HepG2 (cell line): ENCODE measurements around the gene ATF6. TPM values are rescaled to one million over a fixed set of nuclear protein-coding genes. Genes with fewer than 3 reads are reported as not detected.

Source experiments
- CHCHD3 ChIP-seq: sonication (generic); formaldehyde crosslinking; IDR thresholded peaks from 2 replicates; pipeline ENCODE4 v1.8.0; 2022; ENCODE audit warnings: mild to moderate bottlenecking, missing genetic modification reagents, moderate library complexity
- FOXO1 ChIP-seq: sonication (generic); formaldehyde crosslinking; IDR thresholded peaks from 2 replicates; pipeline ENCODE4 v1.4.0; 2020; ENCODE audit warnings: missing genetic modification reagents
- KDM1A ChIP-seq: IDR thresholded peaks from 2 replicates; pipeline ENCODE4 v1.6.1; 2016; ENCODE audit warnings: missing compliant biosample characterization
- NFKB2 ChIP-seq: sonication (generic); formaldehyde crosslinking; IDR thresholded peaks from 2 replicates; pipeline ENCODE4 v1.4.0; 2020; ENCODE audit warnings: missing genetic modification reagents, borderline replicate concordance
- SP5 ChIP-seq: IDR thresholded peaks from 2 replicates; pipeline ENCODE4 v1.6.1; 2016; ENCODE audit warnings: low read depth, borderline replicate concordance
- TP53 ChIP-seq: sonication (generic); formaldehyde crosslinking; conservative IDR thresholded peaks from 2 replicates; pipeline ENCODE4 v1.4.0; 2020; ENCODE audit warnings: missing genetic modification reagents
- ZFP90 ChIP-seq: sonication (generic); formaldehyde crosslinking; IDR thresholded peaks from 2 replicates; pipeline ENCODE4 v1.8.0; 2022; ENCODE audit warnings: missing genetic modification reagents, mild to moderate bottlenecking, inconsistent platforms, borderline replicate concordance
- ZNF101 ChIP-seq: sonication (generic); formaldehyde crosslinking; IDR thresholded peaks from 2 replicates; pipeline ENCODE4 v1.4.0; 2020; ENCODE audit warnings: mild to moderate bottlenecking, low read depth, missing genetic modification reagents, borderline replicate concordance
- polyA plus RNA-seq, 8 experiments: library from polyadenylated mRNA; depleted of rRNA in 3 of 8; stranded (reverse) in 7 of 8; unstranded in 1 of 8; fragments of >200 nt; fragmentation: Illumina TruSeq in 4 of 8; extraction: Trizol in 4 of 8; gene quantifications; 2 replicates each; pipeline versions ENCODE4 v1.2.1 to v1.2.3, GENCODE V29; 2011 to 2016; ENCODE audit warnings: low read depth in 4 of 8, missing spikeins in 1 of 8, mixed read lengths in 1 of 8; ENCODE audit not compliant: insufficient read depth in 1 of 8
- total RNA-seq, 5 experiments: library from RNA; depleted of rRNA; stranded (reverse); fragments of >200 nt; fragmentation: Illumina TruSeq; extraction: Trizol; gene quantifications; 2 replicates each; pipeline ENCODE4 v1.2.3, GENCODE V29; 2016; ENCODE audit warnings: low read depth in 1 of 5
- TF ChIP-seq, protein P1 (sequence below): sonication (generic); formaldehyde crosslinking; IDR thresholded peaks from 2 replicates; pipeline ENCODE4 v1.4.0; 2020; ENCODE audit warnings: missing genetic modification reagents
- TF ChIP-seq, protein P2 (sequence below): sonication (generic); formaldehyde crosslinking; IDR thresholded peaks from 2 replicates; pipeline ENCODE4 v1.5.1; 2020; ENCODE audit warnings: mild to moderate bottlenecking, missing genetic modification reagents
- TF ChIP-seq, protein P3 (sequence below): sonication (generic); formaldehyde crosslinking; IDR thresholded peaks from 2 replicates; pipeline ENCODE4 v1.8.0; 2022; ENCODE audit warnings: mild to moderate bottlenecking, missing genetic modification reagents, moderate library complexity
- TF ChIP-seq, protein P4 (sequence below): fragments of 450-650 bp; IDR thresholded peaks from 2 replicates; pipeline ENCODE4 v1.6.1; 2017; ENCODE audit warnings: mild to moderate bottlenecking
- TF ChIP-seq, protein P5 (sequence below): sonication (generic); formaldehyde crosslinking; IDR thresholded peaks from 2 replicates; pipeline ENCODE4 v1.4.0; 2020; ENCODE audit warnings: missing genetic modification reagents, borderline replicate concordance

The ATF6 gene
- total and polyA plus RNA-seq, 2 of the 13 experiments (the other 11 are each of a cell fraction or from before 2014, with no cell fraction given) = 13.2 to 14.5 TPM

DNA sequence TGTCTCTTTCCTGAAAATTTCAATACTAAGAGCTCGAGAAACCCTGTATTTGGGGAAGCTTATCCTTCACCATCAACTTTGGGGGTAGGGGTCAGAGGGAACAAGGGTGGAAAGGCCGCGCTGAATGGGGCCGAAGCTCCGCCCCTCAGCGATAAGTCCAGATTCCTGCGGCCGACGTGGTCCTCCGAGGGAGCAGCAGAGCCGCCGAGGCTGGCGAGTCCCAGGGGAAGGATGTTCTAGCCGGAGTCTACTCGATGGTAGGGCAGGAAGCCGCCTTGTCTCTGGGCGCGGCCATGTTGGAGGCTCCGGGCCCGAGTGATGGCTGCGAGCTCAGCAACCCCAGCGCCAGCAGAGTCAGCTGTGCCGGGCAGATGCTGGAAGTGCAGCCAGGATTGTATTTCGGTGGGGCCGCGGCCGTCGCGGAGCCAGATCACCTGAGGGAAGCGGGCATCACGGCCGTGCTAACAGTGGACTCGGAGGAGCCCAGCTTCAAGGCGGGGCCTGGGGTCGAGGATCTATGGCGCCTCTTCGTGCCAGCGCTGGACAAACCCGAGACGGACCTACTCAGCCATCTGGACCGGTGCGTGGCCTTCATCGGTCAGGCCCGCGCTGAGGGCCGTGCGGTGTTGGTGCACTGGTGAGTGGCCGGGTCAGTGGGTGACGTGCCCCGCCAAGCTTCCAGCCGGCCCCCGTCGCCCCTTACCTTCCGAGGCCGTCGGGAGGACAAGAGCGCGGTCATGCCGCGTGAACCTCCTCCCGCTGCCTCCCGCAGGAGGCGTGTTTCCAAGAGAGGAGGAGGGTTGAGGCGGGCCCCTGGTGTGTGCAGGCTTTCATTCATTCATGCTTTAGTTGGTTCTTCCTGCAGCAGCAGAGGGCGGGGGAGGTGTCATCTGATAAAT, 16.4 kb upstream of the ATF6 start, which contains the start of gene DUSP12 (continued):
- TF ChIP-seq NFKB2 (peak; percentile 70; the same call in 1 of the 2 replicates), SP5 (CRISPR knock-in tag) (peak; percentile 84), ZNF101 (CRISPR knock-in tag) (no peak), TP53 (CRISPR knock-in tag) (0 out of 2 replicates have a peak, but pooled peaks have one; percentile 45), KDM1A (CRISPR knock-in tag) (no peak), FOXO1 (CRISPR knock-in tag) (peak; percentile 29; the same call in 1 of the 2 replicates), CHCHD3 (CRISPR knock-in tag) (no peak), ZFP90 (CRISPR knock-in tag) (peak; percentile 42; the same call in 1 of the 2 replicates)
- TF ChIP-seq, protein P1, sequence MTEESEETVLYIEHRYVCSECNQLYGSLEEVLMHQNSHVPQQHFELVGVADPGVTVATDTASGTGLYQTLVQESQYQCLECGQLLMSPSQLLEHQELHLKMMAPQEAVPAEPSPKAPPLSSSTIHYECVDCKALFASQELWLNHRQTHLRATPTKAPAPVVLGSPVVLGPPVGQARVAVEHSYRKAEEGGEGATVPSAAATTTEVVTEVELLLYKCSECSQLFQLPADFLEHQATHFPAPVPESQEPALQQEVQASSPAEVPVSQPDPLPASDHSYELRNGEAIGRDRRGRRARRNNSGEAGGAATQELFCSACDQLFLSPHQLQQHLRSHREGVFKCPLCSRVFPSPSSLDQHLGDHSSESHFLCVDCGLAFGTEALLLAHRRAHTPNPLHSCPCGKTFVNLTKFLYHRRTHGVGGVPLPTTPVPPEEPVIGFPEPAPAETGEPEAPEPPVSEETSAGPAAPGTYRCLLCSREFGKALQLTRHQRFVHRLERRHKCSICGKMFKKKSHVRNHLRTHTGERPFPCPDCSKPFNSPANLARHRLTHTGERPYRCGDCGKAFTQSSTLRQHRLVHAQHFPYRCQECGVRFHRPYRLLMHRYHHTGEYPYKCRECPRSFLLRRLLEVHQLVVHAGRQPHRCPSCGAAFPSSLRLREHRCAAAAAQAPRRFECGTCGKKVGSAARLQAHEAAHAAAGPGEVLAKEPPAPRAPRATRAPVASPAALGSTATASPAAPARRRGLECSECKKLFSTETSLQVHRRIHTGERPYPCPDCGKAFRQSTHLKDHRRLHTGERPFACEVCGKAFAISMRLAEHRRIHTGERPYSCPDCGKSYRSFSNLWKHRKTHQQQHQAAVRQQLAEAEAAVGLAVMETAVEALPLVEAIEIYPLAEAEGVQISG (CRISPR knock-in tag) = peak; percentile 99
- TF ChIP-seq, protein P2, sequence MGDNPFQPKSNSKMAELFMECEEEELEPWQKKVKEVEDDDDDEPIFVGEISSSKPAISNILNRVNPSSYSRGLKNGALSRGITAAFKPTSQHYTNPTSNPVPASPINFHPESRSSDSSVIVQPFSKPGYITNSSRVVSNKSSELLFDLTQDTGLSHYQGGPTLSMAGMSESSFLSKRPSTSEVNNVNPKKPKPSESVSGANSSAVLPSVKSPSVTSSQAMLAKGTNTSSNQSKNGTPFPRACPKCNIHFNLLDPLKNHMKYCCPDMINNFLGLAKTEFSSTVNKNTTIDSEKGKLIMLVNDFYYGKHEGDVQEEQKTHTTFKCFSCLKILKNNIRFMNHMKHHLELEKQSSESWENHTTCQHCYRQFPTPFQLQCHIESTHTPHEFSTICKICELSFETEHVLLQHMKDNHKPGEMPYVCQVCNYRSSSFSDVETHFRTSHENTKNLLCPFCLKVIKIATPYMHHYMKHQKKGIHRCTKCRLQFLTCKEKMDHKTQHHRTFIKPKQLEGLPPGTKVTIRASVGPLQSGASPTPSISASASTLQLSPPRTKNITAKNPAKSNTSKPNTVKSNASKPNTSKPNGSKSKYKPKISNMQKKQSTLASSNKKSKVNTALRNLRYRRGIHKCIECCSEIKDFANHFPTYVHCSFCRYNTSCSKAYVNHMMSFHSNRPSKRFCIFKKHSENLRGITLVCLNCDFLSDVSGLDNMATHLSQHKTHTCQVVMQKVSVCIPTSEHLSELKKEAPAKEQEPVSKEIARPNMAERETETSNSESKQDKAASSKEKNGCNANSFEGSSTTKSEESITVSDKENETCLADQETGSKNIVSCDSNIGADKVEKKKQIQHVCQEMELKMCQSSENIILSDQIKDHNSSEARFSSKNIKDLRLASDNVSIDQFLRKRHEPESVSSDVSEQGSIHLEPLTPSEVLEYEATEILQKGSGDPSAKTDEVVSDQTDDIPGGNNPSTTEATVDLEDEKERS (CRISPR knock-in tag) = peak; percentile 94
- TF ChIP-seq, protein P3, sequence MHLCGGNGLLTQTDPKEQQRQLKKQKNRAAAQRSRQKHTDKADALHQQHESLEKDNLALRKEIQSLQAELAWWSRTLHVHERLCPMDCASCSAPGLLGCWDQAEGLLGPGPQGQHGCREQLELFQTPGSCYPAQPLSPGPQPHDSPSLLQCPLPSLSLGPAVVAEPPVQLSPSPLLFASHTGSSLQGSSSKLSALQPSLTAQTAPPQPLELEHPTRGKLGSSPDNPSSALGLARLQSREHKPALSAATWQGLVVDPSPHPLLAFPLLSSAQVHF (CRISPR knock-in tag) = no peak
- TF ChIP-seq, protein P4, sequence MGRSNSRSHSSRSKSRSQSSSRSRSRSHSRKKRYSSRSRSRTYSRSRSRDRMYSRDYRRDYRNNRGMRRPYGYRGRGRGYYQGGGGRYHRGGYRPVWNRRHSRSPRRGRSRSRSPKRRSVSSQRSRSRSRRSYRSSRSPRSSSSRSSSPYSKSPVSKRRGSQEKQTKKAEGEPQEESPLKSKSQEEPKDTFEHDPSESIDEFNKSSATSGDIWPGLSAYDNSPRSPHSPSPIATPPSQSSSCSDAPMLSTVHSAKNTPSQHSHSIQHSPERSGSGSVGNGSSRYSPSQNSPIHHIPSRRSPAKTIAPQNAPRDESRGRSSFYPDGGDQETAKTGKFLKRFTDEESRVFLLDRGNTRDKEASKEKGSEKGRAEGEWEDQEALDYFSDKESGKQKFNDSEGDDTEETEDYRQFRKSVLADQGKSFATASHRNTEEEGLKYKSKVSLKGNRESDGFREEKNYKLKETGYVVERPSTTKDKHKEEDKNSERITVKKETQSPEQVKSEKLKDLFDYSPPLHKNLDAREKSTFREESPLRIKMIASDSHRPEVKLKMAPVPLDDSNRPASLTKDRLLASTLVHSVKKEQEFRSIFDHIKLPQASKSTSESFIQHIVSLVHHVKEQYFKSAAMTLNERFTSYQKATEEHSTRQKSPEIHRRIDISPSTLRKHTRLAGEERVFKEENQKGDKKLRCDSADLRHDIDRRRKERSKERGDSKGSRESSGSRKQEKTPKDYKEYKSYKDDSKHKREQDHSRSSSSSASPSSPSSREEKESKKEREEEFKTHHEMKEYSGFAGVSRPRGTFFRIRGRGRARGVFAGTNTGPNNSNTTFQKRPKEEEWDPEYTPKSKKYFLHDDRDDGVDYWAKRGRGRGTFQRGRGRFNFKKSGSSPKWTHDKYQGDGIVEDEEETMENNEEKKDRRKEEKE = no peak
- TF ChIP-seq, protein P5, sequence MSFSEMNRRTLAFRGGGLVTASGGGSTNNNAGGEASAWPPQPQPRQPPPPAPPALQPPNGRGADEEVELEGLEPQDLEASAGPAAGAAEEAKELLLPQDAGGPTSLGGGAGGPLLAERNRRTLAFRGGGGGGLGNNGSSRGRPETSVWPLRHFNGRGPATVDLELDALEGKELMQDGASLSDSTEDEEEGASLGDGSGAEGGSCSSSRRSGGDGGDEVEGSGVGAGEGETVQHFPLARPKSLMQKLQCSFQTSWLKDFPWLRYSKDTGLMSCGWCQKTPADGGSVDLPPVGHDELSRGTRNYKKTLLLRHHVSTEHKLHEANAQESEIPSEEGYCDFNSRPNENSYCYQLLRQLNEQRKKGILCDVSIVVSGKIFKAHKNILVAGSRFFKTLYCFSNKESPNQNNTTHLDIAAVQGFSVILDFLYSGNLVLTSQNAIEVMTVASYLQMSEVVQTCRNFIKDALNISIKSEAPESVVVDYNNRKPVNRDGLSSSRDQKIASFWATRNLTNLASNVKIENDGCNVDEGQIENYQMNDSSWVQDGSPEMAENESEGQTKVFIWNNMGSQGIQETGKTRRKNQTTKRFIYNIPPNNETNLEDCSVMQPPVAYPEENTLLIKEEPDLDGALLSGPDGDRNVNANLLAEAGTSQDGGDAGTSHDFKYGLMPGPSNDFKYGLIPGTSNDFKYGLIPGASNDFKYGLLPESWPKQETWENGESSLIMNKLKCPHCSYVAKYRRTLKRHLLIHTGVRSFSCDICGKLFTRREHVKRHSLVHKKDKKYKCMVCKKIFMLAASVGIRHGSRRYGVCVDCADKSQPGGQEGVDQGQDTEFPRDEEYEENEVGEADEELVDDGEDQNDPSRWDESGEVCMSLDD (CRISPR knock-in tag) = no peak
